ENCODE results near the gene SYNGR3. TPM values are rescaled to one million over a fixed set of nuclear protein-coding genes. Genes with fewer than 3 reads are reported as not detected.

The SYNGR3 gene
- total RNA-seq, 6 donors from 2014 or later, result 0.15 to 1.4 (median 0.34) TPM; not detected in 2

DNA sequence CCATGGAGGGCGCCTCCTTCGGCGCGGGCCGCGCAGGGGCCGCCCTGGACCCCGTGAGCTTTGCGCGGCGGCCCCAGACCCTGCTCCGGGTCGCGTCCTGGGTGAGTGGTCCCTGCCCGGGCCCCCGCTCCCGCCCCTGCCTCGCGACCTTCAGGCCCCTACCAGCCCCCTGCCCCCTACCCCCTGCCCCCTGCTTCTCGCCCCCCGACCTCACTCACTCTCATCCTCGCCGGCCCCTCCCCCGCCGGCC lies 256 bp downstream of the SYNGR3 start:
- H3K4me3 ChIP-seq, result peak overlapping the region in 3 of 4 donors; percentile 31 to 46 (median 31)
- DNase-seq (no peak), ATAC-seq (ENCODE audit: low FRiP score in 2 of 2) (no peak)
- peaks cover 0 to 30% (median 21%) of the 10 kb centered on the region in 4 donors for H3K27me3 ChIP-seq
- H3K4me1 ChIP-seq, result peaks cover 30 to 47% (median 34%) of the 10 kb centered on the region in 4 donors
- 2% methylated on average over 11 of the region's 25 CpGs; no CpG with 5 or more reads in 1 of the 2 donors for WGBS, 2 donors
- no peak for TF ChIP-seq EP300 (IDR thresholded peaks at IDR 0.05)
- TF ChIP-seq, protein P1, sequence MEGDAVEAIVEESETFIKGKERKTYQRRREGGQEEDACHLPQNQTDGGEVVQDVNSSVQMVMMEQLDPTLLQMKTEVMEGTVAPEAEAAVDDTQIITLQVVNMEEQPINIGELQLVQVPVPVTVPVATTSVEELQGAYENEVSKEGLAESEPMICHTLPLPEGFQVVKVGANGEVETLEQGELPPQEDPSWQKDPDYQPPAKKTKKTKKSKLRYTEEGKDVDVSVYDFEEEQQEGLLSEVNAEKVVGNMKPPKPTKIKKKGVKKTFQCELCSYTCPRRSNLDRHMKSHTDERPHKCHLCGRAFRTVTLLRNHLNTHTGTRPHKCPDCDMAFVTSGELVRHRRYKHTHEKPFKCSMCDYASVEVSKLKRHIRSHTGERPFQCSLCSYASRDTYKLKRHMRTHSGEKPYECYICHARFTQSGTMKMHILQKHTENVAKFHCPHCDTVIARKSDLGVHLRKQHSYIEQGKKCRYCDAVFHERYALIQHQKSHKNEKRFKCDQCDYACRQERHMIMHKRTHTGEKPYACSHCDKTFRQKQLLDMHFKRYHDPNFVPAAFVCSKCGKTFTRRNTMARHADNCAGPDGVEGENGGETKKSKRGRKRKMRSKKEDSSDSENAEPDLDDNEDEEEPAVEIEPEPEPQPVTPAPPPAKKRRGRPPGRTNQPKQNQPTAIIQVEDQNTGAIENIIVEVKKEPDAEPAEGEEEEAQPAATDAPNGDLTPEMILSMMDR (IDR thresholded peaks at IDR 0.05), result no peak
- no peak for TF ChIP-seq POLR2AphosphoS5 (IDR thresholded peaks at IDR 0.05)
- no peak for TF ChIP-seq POLR2A (IDR thresholded peaks at IDR 0.05)
- H3K9me3 ChIP-seq, result peaks cover 0 to 8% (median 2%) of the 10 kb centered on the region in 4 donors
- peaks cover 0 to 18% (median 16%) of the 10 kb centered on the region in 4 donors for H3K36me3 ChIP-seq
- no peak overlapping the region for H3K27ac ChIP-seq

DNA sequence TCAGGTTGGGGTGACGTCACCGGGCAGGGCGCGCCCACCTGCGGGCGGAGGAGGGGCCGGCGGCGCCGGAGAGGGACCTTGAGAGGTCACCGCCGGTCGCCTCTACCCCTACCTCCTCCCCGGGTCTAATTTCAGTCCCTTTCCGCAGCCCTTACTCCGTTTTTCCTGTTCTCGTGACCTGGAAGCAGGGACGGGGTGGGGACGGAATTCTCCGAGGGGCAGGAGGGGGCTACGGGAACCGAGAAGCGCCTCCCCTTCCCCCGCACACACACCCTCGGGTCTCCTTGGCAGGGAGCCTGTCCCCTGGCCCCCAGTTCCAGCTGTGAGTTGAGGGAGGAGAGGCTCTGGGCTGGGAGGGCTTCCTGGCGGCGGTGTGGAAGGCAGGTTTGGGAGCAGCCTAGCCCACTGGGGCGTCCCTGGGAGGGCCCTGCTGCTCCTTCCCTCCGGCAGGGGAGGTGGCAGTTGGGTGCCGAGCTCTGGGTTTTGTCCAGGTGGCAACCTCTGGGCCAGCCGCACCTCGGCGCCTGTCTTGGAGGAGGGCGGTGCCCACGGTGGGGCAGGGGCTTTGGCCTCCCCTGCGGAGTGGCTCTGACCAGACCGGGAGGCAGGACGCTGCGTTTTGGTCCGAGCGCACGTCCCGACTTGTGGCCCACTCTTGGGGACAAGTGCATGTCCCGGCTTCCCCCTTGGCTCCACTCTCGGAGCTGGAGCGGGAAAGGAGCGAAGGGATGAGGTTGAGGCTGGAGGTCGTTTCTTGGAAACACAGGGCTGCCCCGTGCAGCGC lies 773 bp downstream of the SYNGR3 start:
- 4 to 6% methylated on average over 16 to 40 of the region's 50 CpGs for WGBS, 2 donors
- Histone ChIP-seq H3K9me3 (peaks cover 0 to 8% (median 2%) of the 10 kb centered on the region in 4 donors), H3K4me1 (peaks cover 26 to 42% (median 29%) of the 10 kb centered on the region in 4 donors), H3K4me3 (peak overlapping the region in 3 of 4 donors; percentile 31 to 46 (median 31)), H3K27ac (peak overlapping the region in 1 of 4 donors; percentile 18), H3K36me3 (peaks cover 0 to 16% (median 14%) of the 10 kb centered on the region in 4 donors), H3K27me3 (peaks cover 0 to 30% (median 21%) of the 10 kb centered on the region in 4 donors)
- TF ChIP-seq POLR2AphosphoS5 (IDR thresholded peaks at IDR 0.05) (no peak), POLR2A (IDR thresholded peaks at IDR 0.05) (no peak)
- DNase-seq, result peak; percentile 52 to 90
- ATAC-seq (ENCODE audit: low FRiP score in 2 of 2), result no peak

DNA sequence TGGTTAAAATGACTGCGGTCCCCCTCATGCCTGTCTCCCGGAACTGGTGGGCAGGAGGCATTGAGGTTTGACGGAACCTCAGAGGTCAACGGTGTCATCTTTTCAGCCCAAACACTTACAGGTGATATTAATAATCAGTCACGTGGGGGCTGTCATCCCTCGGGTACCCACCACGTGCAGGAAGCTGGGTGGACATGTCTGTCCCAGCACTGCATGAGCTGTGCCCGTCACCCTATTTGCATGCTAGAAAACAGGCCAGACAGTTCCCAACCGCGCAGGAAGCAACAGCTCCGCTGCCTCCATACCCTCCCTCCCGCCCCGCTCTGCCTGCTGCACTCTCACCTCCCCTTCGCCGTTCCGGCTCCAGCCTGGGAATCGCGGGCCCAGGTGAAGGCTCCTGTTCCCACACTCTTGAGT lies 1.4 kb downstream of the SYNGR3 start:
- ATAC-seq (ENCODE audit: low FRiP score in 2 of 2) (no peak), DNase-seq (peak; percentile 38 to 75)
- Histone ChIP-seq H3K9me3 (peaks cover 0 to 8% (median 2%) of the 10 kb centered on the region in 4 donors), H3K27me3 (peaks cover 0 to 30% (median 21%) of the 10 kb centered on the region in 4 donors), H3K36me3 (peaks cover 0 to 11% (median 8%) of the 10 kb centered on the region in 4 donors), H3K4me3 (peak overlapping the region in 2 of 4 donors; percentile 46 to 51), H3K4me1 (peaks cover 26 to 42% (median 29%) of the 10 kb centered on the region in 4 donors), H3K27ac (peak overlapping the region in 1 of 4 donors; percentile 52)
- WGBS, 2 donors, result 4 to 10% methylated on average over 4 to 14 of the region's 18 CpGs
- TF ChIP-seq, protein P1 (IDR thresholded peaks at IDR 0.05), result no peak
- TF ChIP-seq EP300 (IDR thresholded peaks at IDR 0.05) (no peak), POLR2AphosphoS5 (IDR thresholded peaks at IDR 0.05) (no peak), POLR2A (IDR thresholded peaks at IDR 0.05) (no peak)

DNA sequence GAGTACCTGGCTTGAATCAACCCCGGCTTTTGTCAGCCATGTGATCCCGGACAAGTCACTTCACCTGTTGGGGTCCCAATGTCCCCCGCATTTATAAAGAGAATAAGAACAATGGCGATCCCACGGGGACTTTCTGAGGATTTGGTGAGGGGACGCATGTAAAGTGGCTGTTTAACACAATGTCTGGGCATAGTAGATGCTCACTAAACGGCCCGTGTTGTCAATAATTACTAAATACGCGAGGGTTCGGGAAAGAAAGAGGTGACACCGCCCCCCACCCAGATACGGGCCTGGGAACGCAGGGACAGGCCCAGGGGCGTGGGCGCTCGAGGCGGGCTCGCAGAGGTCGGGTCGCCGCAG lies 1.8 kb downstream of the SYNGR3 start:
- ATAC-seq (ENCODE audit: low FRiP score in 2 of 2) (no peak), DNase-seq (no peak)
- peak overlapping the region in 3 of 4 donors; percentile 34 to 58 (median 52) for H3K27ac ChIP-seq
- H3K4me3 ChIP-seq, result peak overlapping the region in 3 of 4 donors; percentile 35 to 51 (median 46)
- H3K36me3 ChIP-seq, result peaks cover 0 to 7% (median 4%) of the 10 kb centered on the region in 4 donors
- H3K4me1 ChIP-seq, result peaks cover 26 to 42% (median 29%) of the 10 kb centered on the region in 4 donors
- WGBS, 2 donors, result 20 to 21% methylated on average over 13 to 22 of the region's 22 CpGs
- peaks cover 0 to 8% (median 2%) of the 10 kb centered on the region in 4 donors for H3K9me3 ChIP-seq
- no peak for TF ChIP-seq EP300 (IDR thresholded peaks at IDR 0.05)
- TF ChIP-seq, protein P1 (IDR thresholded peaks at IDR 0.05), result no peak
- no peak for TF ChIP-seq POLR2AphosphoS5 (IDR thresholded peaks at IDR 0.05)
- TF ChIP-seq POLR2A (IDR thresholded peaks at IDR 0.05), result no peak
- H3K27me3 ChIP-seq, result peaks cover 0 to 30% (median 21%) of the 10 kb centered on the region in 4 donors

DNA sequence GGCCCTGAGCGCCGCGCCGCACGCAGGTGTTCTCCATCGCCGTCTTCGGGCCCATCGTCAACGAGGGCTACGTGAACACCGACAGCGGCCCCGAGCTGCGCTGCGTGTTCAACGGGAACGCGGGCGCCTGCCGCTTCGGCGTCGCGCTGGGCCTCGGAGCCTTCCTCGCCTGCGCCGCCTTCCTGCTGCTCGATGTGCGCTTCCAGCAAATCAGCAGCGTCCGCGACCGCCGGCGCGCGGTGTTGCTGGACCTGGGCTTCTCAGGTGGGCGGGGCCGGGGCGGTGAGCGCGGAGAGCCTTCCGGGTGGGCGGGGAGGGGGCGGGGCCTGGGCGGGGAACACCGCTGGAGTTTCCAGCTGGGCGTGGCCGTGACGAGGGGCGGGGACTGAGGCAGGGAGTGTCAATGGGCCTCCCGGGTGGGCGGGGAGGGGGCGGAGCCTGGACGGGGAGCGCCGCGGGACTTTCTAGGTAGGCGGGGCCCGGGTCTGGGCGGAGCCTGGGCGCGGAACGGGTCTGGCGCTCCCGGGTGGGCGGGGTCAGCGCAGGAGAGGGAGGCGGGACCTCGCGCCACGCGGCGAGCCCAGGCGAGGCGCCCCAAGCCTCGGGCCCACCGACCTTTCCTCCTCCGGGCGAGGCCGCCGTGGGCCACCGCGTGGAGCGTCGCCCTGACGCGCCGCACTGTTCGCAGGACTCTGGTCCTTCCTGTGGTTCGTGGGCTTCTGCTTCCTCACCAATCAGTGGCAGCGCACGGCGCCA lies 2.4 kb downstream of the SYNGR3 start:
- ATAC-seq (ENCODE audit: low FRiP score in 2 of 2) (peak; percentile 87 to 92), DNase-seq (peak; percentile 94 to 99)
- Histone ChIP-seq H3K27me3 (peaks cover 0 to 30% (median 21%) of the 10 kb centered on the region in 4 donors), H3K9me3 (peaks cover 0 to 8% (median 2%) of the 10 kb centered on the region in 4 donors), H3K27ac (peak overlapping the region in 3 of 4 donors; percentile 34 to 58 (median 52)), H3K4me1 (peaks cover 26 to 42% (median 29%) of the 10 kb centered on the region in 4 donors), H3K36me3 (peaks cover 0 to 6% (median 4%) of the 10 kb centered on the region in 4 donors), H3K4me3 (peak overlapping the region in 3 of 4 donors; percentile 35 to 51 (median 46))
- WGBS, 2 donors, result 7 to 9% methylated on average over 12 to 35 of the region's 96 CpGs
- TF ChIP-seq EP300 (IDR thresholded peaks at IDR 0.05) (no peak), POLR2AphosphoS5 (IDR thresholded peaks at IDR 0.05) (peak in 1 of 2 donors; percentile 51), POLR2A (IDR thresholded peaks at IDR 0.05) (peak in 1 of 4 donors; percentile 58)
- TF ChIP-seq, protein P1 (IDR thresholded peaks at IDR 0.05), result no peak
